ENCODE data around the gene KCTD14.
"Not testable (repeated sequence)": the region's sequence is repeated elsewhere in the genome, so short reads cannot be mapped to it uniquely, and the experiment has no call there.

Gene KCTD14

GRCh38 chr11:78061921-78062311, 38.8 kb upstream of the KCTD14 start:
- Histone ChIP-seq H3K4me3 (replicated peaks; ENCODE audit: low read depth, low read length) (no peak overlapping the region), H3K36me3 (ENCODE audit: control insufficient read depth, insufficient read depth, low read length) (no peaks in the 10 kb centered on the region), H3K27me3 (replicated peaks; ENCODE audit: control insufficient read depth, insufficient read depth, low read length) (no peaks in the 10 kb centered on the region)
- no peak for DNase-seq (ENCODE audit: extremely low read depth, insufficient read length)
- TF ChIP-seq CTCF (IDR thresholded peaks at IDR 0.05; ENCODE audit: insufficient read depth, low read length, poor library complexity, severe bottlenecking) = no peak

GRCh38 chr11:78061088-78061920, 38.2 kb upstream of the KCTD14 start:
- H3K4me3 ChIP-seq (replicated peaks; ENCODE audit: low read depth, low read length) = no peak overlapping the region
- no peak for DNase-seq (ENCODE audit: extremely low read depth, insufficient read length)
- no peak for TF ChIP-seq CTCF (IDR thresholded peaks at IDR 0.05; ENCODE audit: insufficient read depth, low read length, poor library complexity, severe bottlenecking)
- no peaks in the 10 kb centered on the region for H3K36me3 ChIP-seq (ENCODE audit: control insufficient read depth, insufficient read depth, low read length)
- H3K27me3 ChIP-seq (replicated peaks; ENCODE audit: control insufficient read depth, insufficient read depth, low read length) = no peaks in the 10 kb centered on the region

GRCh38 chr11:78060533-78060932, 37.5 kb upstream of the KCTD14 start:
- no peaks in the 10 kb centered on the region for H3K27me3 ChIP-seq (replicated peaks; ENCODE audit: control insufficient read depth, insufficient read depth, low read length)

GRCh38 chr11:78059749-78060328, 36.8 kb upstream of the KCTD14 start:
- DNase-seq (ENCODE audit: extremely low read depth, insufficient read length); H3K27me3 ChIP-seq (replicated peaks; ENCODE audit: control insufficient read depth, insufficient read depth, low read length); H3K36me3 ChIP-seq (ENCODE audit: control insufficient read depth, insufficient read depth, low read length); H3K4me3 ChIP-seq (replicated peaks; ENCODE audit: low read depth, low read length): not testable (repeated sequence)

More at GRCh38 chr11:78060533-78060932, 37.5 kb upstream of the KCTD14 start:
- H3K4me3 ChIP-seq (replicated peaks; ENCODE audit: low read depth, low read length) = no peak overlapping the region
- no peak for TF ChIP-seq CTCF (IDR thresholded peaks at IDR 0.05; ENCODE audit: insufficient read depth, low read length, poor library complexity, severe bottlenecking)
- H3K36me3 ChIP-seq (ENCODE audit: control insufficient read depth, insufficient read depth, low read length) = no peaks in the 10 kb centered on the region
- no peak for DNase-seq (ENCODE audit: extremely low read depth, insufficient read length)

GRCh38 chr11:78057462-78058055, 34.5 kb upstream of the KCTD14 start:
- no peak for DNase-seq (ENCODE audit: extremely low read depth, insufficient read length)
- no peak for TF ChIP-seq CTCF (IDR thresholded peaks at IDR 0.05; ENCODE audit: insufficient read depth, low read length, poor library complexity, severe bottlenecking)
- no peaks in the 10 kb centered on the region for H3K27me3 ChIP-seq (replicated peaks; ENCODE audit: control insufficient read depth, insufficient read depth, low read length)
- no peak overlapping the region for H3K4me3 ChIP-seq (replicated peaks; ENCODE audit: low read depth, low read length)
- no peaks in the 10 kb centered on the region for H3K36me3 ChIP-seq (ENCODE audit: control insufficient read depth, insufficient read depth, low read length)

- Histone ChIP-seq H3K4me3 (replicated peaks; ENCODE audit: low read depth, low read length) (no peak overlapping the region), H3K36me3 (ENCODE audit: control insufficient read depth, insufficient read depth, low read length) (no peaks in the 10 kb centered on the region), H3K27me3 (replicated peaks; ENCODE audit: control insufficient read depth, insufficient read depth, low read length) (no peaks in the 10 kb centered on the region)
- no peak for DNase-seq (ENCODE audit: extremely low read depth, insufficient read length)
- TF ChIP-seq CTCF (IDR thresholded peaks at IDR 0.05; ENCODE audit: insufficient read depth, low read length, poor library complexity, severe bottlenecking) = no peak
These were observed 33.0 kb upstream of the KCTD14 start for GRCh38 chr11:78056093-78056492.

Data from GM06990 (cell line).